NB4 (cell line): ENCODE data around the gene MAPK11.

ENCODE experiments used
- CTCF ChIP-seq: IDR thresholded peaks from one replicate; pipeline ENCODE4 v1.5.1; 2012; ENCODE audit warnings: low read depth, low read length
- POLR2A ChIP-seq: IDR thresholded peaks from 2 replicates; pipeline ENCODE4 v1.6.1; 2011; ENCODE audit warnings: mild to moderate bottlenecking; ENCODE audit not compliant: insufficient read length; ENCODE audit errors: extremely low read depth

GRCh38 chr22:50298937-50299784, 29.0 kb upstream of the MAPK11 start:
- TF ChIP-seq CTCF (no peak), POLR2A (no peak)
